BLaER1 treated with 17β-estradiol and CSF1 and Interleukin-3, amounts not matched to agents 10 nM and 100 nM (cell line): ENCODE data around the gene FN3KRP.

Experiments used
- H3K27ac ChIP-seq, 11 experiments: shearing (Covaris generic); formaldehyde crosslinking; 2 replicates each; pipeline ENCODE4 v1.8.1; 2022
- H3K27me3 ChIP-seq, 11 experiments: shearing (Covaris generic); formaldehyde crosslinking; 2 replicates each; pipeline ENCODE4 v1.8.1; 2022
- H3K36me3 ChIP-seq, 11 experiments: shearing (Covaris generic); formaldehyde crosslinking; 2 replicates each; pipeline ENCODE4 v1.8.1; 2022
- H3K4me1 ChIP-seq, 10 experiments: shearing (Covaris generic); formaldehyde crosslinking; 2 replicates each; pipeline ENCODE4 v1.8.1; 2022
- H3K4me2 ChIP-seq, 11 experiments: shearing (Covaris generic); formaldehyde crosslinking; 2 replicates each; pipeline ENCODE4 v1.8.1; 2022
- H3K4me3 ChIP-seq, 10 experiments: shearing (Covaris generic); formaldehyde crosslinking; 2 replicates each; pipeline ENCODE4 v1.8.1; 2022
- H3K9ac ChIP-seq, 11 experiments: shearing (Covaris generic); formaldehyde crosslinking; 2 replicates each; pipeline ENCODE4 v1.8.1; 2022
- H3K9me3 ChIP-seq, 11 experiments: shearing (Covaris generic); formaldehyde crosslinking; replicated peaks in 1 of 11; 2 replicates each; pipeline ENCODE4 v1.8.1; 2022
- H4K20me1 ChIP-seq, 11 experiments: shearing (Covaris generic); formaldehyde crosslinking; 2 replicates each; pipeline ENCODE4 v1.8.1; 2022
- Cebpa-rat ChIP-seq, 11 experiments: shearing (Covaris generic); IDR thresholded peaks; 2 replicates each; pipeline ENCODE4 v1.8.1; 2022

FN3KRP gene

GRCh38 chr17:82709024-82709675 is 7.4 kb upstream of the FN3KRP start:
- Histone ChIP-seq H3K4me3 (no peak overlapping the region), H3K9ac (no peak overlapping the region), H3K36me3 (no peaks in the 10 kb centered on the region), H3K4me1 (peaks cover 23 to 29% (median 27%) of the 10 kb centered on the region in 10 experiments), H3K9me3 (no peaks in the 10 kb centered on the region), H3K27ac (no peak overlapping the region), H3K4me2 (no peak overlapping the region), H4K20me1 (peaks cover 0 to 4% (median 0%) of the 10 kb centered on the region in 11 experiments; a peak in 3 of 22 replicates), H3K27me3 (peaks cover 0 to 5% (median 0%) of the 10 kb centered on the region in 11 experiments; a peak in 1 of 22 replicates)
- no peak for TF ChIP-seq Cebpa-rat (IDR thresholded peaks at IDR 0.05)

- peaks cover 15 to 22% (median 20%) of the 10 kb centered on the region in 10 experiments for H3K4me1 ChIP-seq
- H3K9ac ChIP-seq, result 0 out of 22 replicates have a peak overlapping the region, but pooled peaks of 1 of the 11 experiments have one; percentile 18
- peaks cover 0 to 4% (median 0%) of the 10 kb centered on the region in 11 experiments; a peak in 3 of 22 replicates for H4K20me1 ChIP-seq
- H3K4me3 ChIP-seq, result no peak overlapping the region
- no peaks in the 10 kb centered on the region for H3K27me3 ChIP-seq
- no peaks in the 10 kb centered on the region for H3K36me3 ChIP-seq
- H3K9me3 ChIP-seq, result no peaks in the 10 kb centered on the region
- no peak overlapping the region for H3K4me2 ChIP-seq
- no peak for TF ChIP-seq Cebpa-rat (IDR thresholded peaks at IDR 0.05)
- H3K27ac ChIP-seq, result no peak overlapping the region
Measured at GRCh38 chr17:82709676-82710498, 6.6 kb upstream of the FN3KRP start.

GRCh38 chr17:82710499-82711232 is 5.8 kb upstream of the FN3KRP start:
- H3K9ac ChIP-seq, result 0 out of 22 replicates have a peak overlapping the region, but pooled peaks of 1 of the 11 experiments have one; percentile 18
- H3K27ac ChIP-seq, result no peak overlapping the region
- H3K36me3 ChIP-seq, result no peaks in the 10 kb centered on the region

GRCh38 chr17:82713071-82713723 is 3.3 kb upstream of the FN3KRP start:
- Histone ChIP-seq H3K4me3 (no peak overlapping the region), H3K36me3 (peaks cover 0 to 2% (median 0%) of the 10 kb centered on the region in 11 experiments; a peak in 1 of 22 replicates), H3K4me2 (no peak overlapping the region), H3K9me3 (no peaks in the 10 kb centered on the region), H3K9ac (no peak overlapping the region), H3K27ac (no peak overlapping the region), H4K20me1 (peaks cover 0 to 15% (median 9%) of the 10 kb centered on the region in 11 experiments; a peak in 12 of 22 replicates), H3K4me1 (peaks cover 15 to 26% (median 21%) of the 10 kb centered on the region in 10 experiments), H3K27me3 (no peaks in the 10 kb centered on the region)
- no peak for TF ChIP-seq Cebpa-rat (IDR thresholded peaks at IDR 0.05)

More at GRCh38 chr17:82710499-82711232, 5.8 kb upstream of the FN3KRP start:
- no peaks in the 10 kb centered on the region for H3K9me3 ChIP-seq
- H3K4me3 ChIP-seq, result no peak overlapping the region
- peaks cover 12 to 22% (median 16%) of the 10 kb centered on the region in 10 experiments for H3K4me1 ChIP-seq
- H3K27me3 ChIP-seq, result no peaks in the 10 kb centered on the region
- no peak for TF ChIP-seq Cebpa-rat (IDR thresholded peaks at IDR 0.05)
- no peak overlapping the region for H3K4me2 ChIP-seq
- peaks cover 0 to 4% (median 0%) of the 10 kb centered on the region in 11 experiments; a peak in 3 of 22 replicates for H4K20me1 ChIP-seq

GRCh38 chr17:82718986-82719685 is 2.6 kb downstream of the FN3KRP start:
- peaks cover 0 to 23% (median 16%) of the 10 kb centered on the region in 11 experiments; a peak in 13 of 22 replicates for H4K20me1 ChIP-seq
- H3K4me2 ChIP-seq, result no peak overlapping the region
- H3K9ac ChIP-seq, result no peak overlapping the region
- no peak for TF ChIP-seq Cebpa-rat (IDR thresholded peaks at IDR 0.05)
- peaks cover 32 to 53% (median 43%) of the 10 kb centered on the region in 11 experiments; a peak in 21 of 22 replicates for H3K36me3 ChIP-seq
- H3K27me3 ChIP-seq, result no peaks in the 10 kb centered on the region
- H3K4me1 ChIP-seq, result peaks cover 17 to 41% (median 35%) of the 10 kb centered on the region in 10 experiments
- no peak overlapping the region for H3K27ac ChIP-seq
- no peak overlapping the region for H3K4me3 ChIP-seq
- H3K9me3 ChIP-seq, result no peaks in the 10 kb centered on the region

- H3K4me2 ChIP-seq, result no peak overlapping the region
- no peak for TF ChIP-seq Cebpa-rat (IDR thresholded peaks at IDR 0.05)
- H3K4me3 ChIP-seq, result no peak overlapping the region
- no peak overlapping the region for H3K27ac ChIP-seq
- H3K27me3 ChIP-seq, result no peaks in the 10 kb centered on the region
- no peak overlapping the region for H3K9ac ChIP-seq
- H4K20me1 ChIP-seq, result peaks cover 0 to 23% (median 16%) of the 10 kb centered on the region in 11 experiments; a peak in 13 of 22 replicates
- no peaks in the 10 kb centered on the region for H3K9me3 ChIP-seq
- peaks cover 17 to 41% (median 35%) of the 10 kb centered on the region in 10 experiments for H3K4me1 ChIP-seq
- H3K36me3 ChIP-seq, result peaks cover 32 to 62% (median 50%) of the 10 kb centered on the region in 11 experiments; a peak in 21 of 22 replicates
Measured at GRCh38 chr17:82720204-82720603, 3.7 kb downstream of the FN3KRP start.

- Histone ChIP-seq H3K4me1 (peaks cover 9 to 32% (median 24%) of the 10 kb centered on the region in 10 experiments), H3K4me3 (no peak overlapping the region), H3K4me2 (peak overlapping the region in 7 of 11 experiments; percentile 18 to 61 (median 51); a peak in 15 of 22 replicates), H3K9ac (peak overlapping the region in 8 of 11 experiments; percentile 4 to 45 (median 17); a peak in 7 of 22 replicates), H4K20me1 (peaks cover 0 to 20% (median 9%) of the 10 kb centered on the region in 11 experiments; a peak in 13 of 22 replicates), H3K9me3 (no peaks in the 10 kb centered on the region), H3K27me3 (no peaks in the 10 kb centered on the region), H3K27ac (peak overlapping the region in 2 of 11 experiments; percentile 3 to 11; a peak in 2 of 22 replicates), H3K36me3 (peaks cover 46 to 85% (median 68%) of the 10 kb centered on the region in 11 experiments)
- no peak for TF ChIP-seq Cebpa-rat (IDR thresholded peaks at IDR 0.05)
Measured at GRCh38 chr17:82722341-82723013, 6.0 kb downstream of the FN3KRP start.
